Heart left ventricle (tissue), 16 donors: ENCODE measurements around the gene PCBP3. TPM values are rescaled to one million over a fixed set of nuclear protein-coding genes. Genes with fewer than 3 reads are reported as not detected.

Experiments used
- ATAC-seq, 4 donors: fragments of 200-7000 bp; cut with Tn5 transposase; one replicate each; pipeline ENCODE4 v1.9.1; 2020 to 2022; ENCODE audit warnings: moderate library complexity in 4 of 4, mild to moderate bottlenecking in 3 of 4, moderate number of reproducible peaks in 1 of 4
- DNase-seq, 5 donors: peaks; one replicate each; pipeline ENCODE4 v3.0.0-alpha.2; 2020
- H3K27ac ChIP-seq, 12 donors: fragments of 200-600 bp; sonication (generic) in 4 of 12; one replicate each; pipeline versions ENCODE4 v1.5.0 to v1.8.0; 2016 to 2022; ENCODE audit warnings: mild to moderate bottlenecking in 2 of 12
- H3K27me3 ChIP-seq, 9 donors: fragments of 200-600 bp; sonication (generic) in 2 of 9; one replicate each; pipeline versions ENCODE4 v1.5.1 to v1.8.0; 2016 to 2022; ENCODE audit warnings: mild to moderate bottlenecking in 3 of 9
- H3K36me3 ChIP-seq, 9 donors: fragments of 200-600 bp; sonication (generic) in 2 of 9; one replicate each; pipeline versions ENCODE4 v1.5.0 to v1.8.0; 2018 to 2022; ENCODE audit warnings: mild to moderate bottlenecking in 2 of 9
- H3K4me1 ChIP-seq, 12 donors: fragments of 200-600 bp; sonication (generic) in 4 of 12; one replicate each; pipeline versions ENCODE4 v1.5.0 to v1.8.0; 2016 to 2022; ENCODE audit warnings: mild to moderate bottlenecking in 3 of 12
- H3K4me3 ChIP-seq, 12 donors: fragments of 200-600 bp; sonication (generic) in 4 of 12; one replicate each; pipeline versions ENCODE4 v1.5.0 to v1.8.0; 2017 to 2022; ENCODE audit warnings: mild to moderate bottlenecking in 9 of 12, moderate library complexity in 4 of 12
- H3K9me3 ChIP-seq, 12 donors: fragments of 200-600 bp; sonication (generic) in 4 of 12; one replicate each; pipeline versions ENCODE4 v1.5.0 to v1.8.0; 2016 to 2022; ENCODE audit warnings: mild to moderate bottlenecking in 1 of 12
- CTCF ChIP-seq, 12 donors: fragments of 200-600 bp; sonication (generic) in 4 of 12; IDR thresholded peaks; one replicate each; pipeline versions ENCODE4 v1.5.0 to v1.8.0; 2018 to 2022; ENCODE audit warnings: antibody characterized with exemption in 12 of 12, mild to moderate bottlenecking in 5 of 12
- POLR2A ChIP-seq, 2 donors: fragments of 450-650 bp; IDR thresholded peaks; one replicate each; pipeline ENCODE4 v1.6.1; 2017; ENCODE audit warnings: antibody characterized with exemption in 2 of 2, mild to moderate bottlenecking in 2 of 2, moderate library complexity in 2 of 2
- WGBS, 4 donors: extraction: QIAGEN DNeasy Blood & Tissue Kit in 2 of 4; methylation state at CpG; one replicate each; pipeline versions ENCODE4 v1.1.5 to v1.1.7; 2013 to 2018; 5-methylcytosine and 5-hydroxymethylcytosine counted together
- intact Hi-C, 10 donors: fragments of 100-400 bp; cut with DNase I; formaldehyde crosslinking; loops; one replicate each; pipeline versions ENCODE4 v1.11.1 to v1.14.2; 2022
- polyA plus RNA-seq, 2 donors: library from polyadenylated mRNA; stranded (reverse); fragments of 200-250 nt; gene quantifications; one replicate each; pipeline ENCODE4 v1.2.3, GENCODE V29; 2013
- total RNA-seq, 9 donors: library from RNA; depleted of rRNA in 2 of 9; stranded (reverse); fragments of >200 nt in 2 of 9; fragmentation: NEBNext Ultra II Directional in 3 of 9; extraction: Animal tissue kit (Norgen Biotek cat#: 25700) in 3 of 9; gene quantifications; one replicate each; pipeline versions ENCODE4 v1.1.0 to v1.2.4, GENCODE V29; 2016 to 2023
- donor health status: ischemic (EF 13 %, LVEDD 7.1; RV severe dilation, severe dysfunction).
- donor health status: healthy with polysubstance abuse.
- donor health status: DM: no; HTN: yes; CAD: no.
- donor health status: DM: no; HTN: no; CAD: no.
- donor health status: ischemic (EF 25% LVEDD 6.9; RV normal size, moderate dysfunction).
- donor health status: ischemic (EF 25% LVEDD 5.7; RV mildly dilated, moderate dysfunction).
- donor health status: healthy.
- donor health status: DM: yes; HTN: yes; CAD: no.
- donor health status: ischemic (EF 35%, LVEDD 5.7; RV mildly dilated, moderate dysfunction).
- donor health status: nonischemic (EF 11% LVEDD 7.7; RV severe dilation, severe dysfunction).
- donor health status: DM: yes; HTN: yes; CAD: no.
- donor health status: PGD.
- donor health status: ischemic (EF 29% LVEDD 5.4; RV normal size, mild dysfunction).
- donor health status: nonischemic (EF 23%, LVEDD 6.1; RV moderate dilation, normal function).

The PCBP3 gene
- total and polyA plus RNA-seq, 11 donors: 0.72 to 11.4 (median 2.5) TPM; not detected in 1

- H3K36me3 ChIP-seq: no peaks in the 10 kb centered on the region
- no peak overlapping the region for H3K4me3 ChIP-seq
- H3K27me3 ChIP-seq: peaks cover 0 to 3% (median 0%) of the 10 kb centered on the region in 9 donors
- no peak for ATAC-seq
- intact Hi-C loops: no loop called here
- H3K9me3 ChIP-seq: no peaks in the 10 kb centered on the region
- no peak for DNase-seq
- TF ChIP-seq POLR2A (IDR thresholded peaks at IDR 0.05) (no peak), CTCF (IDR thresholded peaks at IDR 0.05) (no peak)
- 61 to 70% (median 68%) methylated on average over 11 of the region's 11 CpGs for WGBS, 4 donors
- no peaks in the 10 kb centered on the region for H3K4me1 ChIP-seq
- H3K27ac ChIP-seq: no peak overlapping the region
These were observed 223.0 kb downstream of the PCBP3 start for GRCh38 chr21:45866551-45866950.

- Histone ChIP-seq H3K4me3 (no peak overlapping the region), H3K27me3 (peaks cover 0 to 3% (median 0%) of the 10 kb centered on the region in 9 donors), H3K4me1 (no peaks in the 10 kb centered on the region), H3K27ac (no peak overlapping the region), H3K9me3 (no peaks in the 10 kb centered on the region), H3K36me3 (no peaks in the 10 kb centered on the region)
- no peak for DNase-seq
- no peak for ATAC-seq
- no peak for TF ChIP-seq CTCF (IDR thresholded peaks at IDR 0.05)
- TF ChIP-seq POLR2A (IDR thresholded peaks at IDR 0.05): no peak
- intact Hi-C loops: no loop called here
- 87 to 91% (median 89%) methylated on average over 42 to 43 of the region's 43 CpGs for WGBS, 4 donors
These were observed 223.6 kb downstream of the PCBP3 start for GRCh38 chr21:45867041-45867666.

GRCh38 chr21:45867671-45868081 is 224.2 kb downstream of the PCBP3 start:
- Histone ChIP-seq H3K36me3 (no peaks in the 10 kb centered on the region), H3K9me3 (no peaks in the 10 kb centered on the region), H3K4me3 (no peak overlapping the region), H3K4me1 (no peaks in the 10 kb centered on the region), H3K27me3 (peaks cover 0 to 3% (median 0%) of the 10 kb centered on the region in 9 donors), H3K27ac (no peak overlapping the region)
- 80 to 89% (median 84%) methylated on average over 22 of the region's 22 CpGs for WGBS, 4 donors
- intact Hi-C loops: no loop called here
- ATAC-seq (no peak), DNase-seq (no peak)
- TF ChIP-seq CTCF (IDR thresholded peaks at IDR 0.05) (no peak), POLR2A (IDR thresholded peaks at IDR 0.05) (no peak)

GRCh38 chr21:45868086-45868485 is 224.6 kb downstream of the PCBP3 start:
- H3K27me3 ChIP-seq: peaks cover 0 to 3% (median 0%) of the 10 kb centered on the region in 9 donors
- H3K27ac ChIP-seq: no peak overlapping the region
- ATAC-seq: no peak
- DNase-seq: no peak
- no peak for TF ChIP-seq CTCF (IDR thresholded peaks at IDR 0.05)
- TF ChIP-seq POLR2A (IDR thresholded peaks at IDR 0.05): no peak
- H3K9me3 ChIP-seq: no peaks in the 10 kb centered on the region
- 86 to 89% (median 89%) methylated on average over 15 to 17 of the region's 17 CpGs for WGBS, 4 donors
- no peaks in the 10 kb centered on the region for H3K4me1 ChIP-seq
- H3K4me3 ChIP-seq: no peak overlapping the region
- intact Hi-C loops: no loop called here
- H3K36me3 ChIP-seq: no peaks in the 10 kb centered on the region
